GM19455 (cell line): ENCODE results near the gene MYLK4.
A peak's percentile ranks its signal among the peaks of the same experiment; 100 is the strongest.
"Not testable (repeated sequence)": the region's sequence is repeated elsewhere in the genome, so short reads cannot be mapped to it uniquely, and the experiment has no call there.

ENCODE experiments used
- ATAC-seq: cut with Tn5 transposase; IDR thresholded peaks from one replicate; pipeline ENCODE4 v1.9.1; 2021; ENCODE audit not compliant: unreplicated experiment

MYLK4 gene

DNA sequence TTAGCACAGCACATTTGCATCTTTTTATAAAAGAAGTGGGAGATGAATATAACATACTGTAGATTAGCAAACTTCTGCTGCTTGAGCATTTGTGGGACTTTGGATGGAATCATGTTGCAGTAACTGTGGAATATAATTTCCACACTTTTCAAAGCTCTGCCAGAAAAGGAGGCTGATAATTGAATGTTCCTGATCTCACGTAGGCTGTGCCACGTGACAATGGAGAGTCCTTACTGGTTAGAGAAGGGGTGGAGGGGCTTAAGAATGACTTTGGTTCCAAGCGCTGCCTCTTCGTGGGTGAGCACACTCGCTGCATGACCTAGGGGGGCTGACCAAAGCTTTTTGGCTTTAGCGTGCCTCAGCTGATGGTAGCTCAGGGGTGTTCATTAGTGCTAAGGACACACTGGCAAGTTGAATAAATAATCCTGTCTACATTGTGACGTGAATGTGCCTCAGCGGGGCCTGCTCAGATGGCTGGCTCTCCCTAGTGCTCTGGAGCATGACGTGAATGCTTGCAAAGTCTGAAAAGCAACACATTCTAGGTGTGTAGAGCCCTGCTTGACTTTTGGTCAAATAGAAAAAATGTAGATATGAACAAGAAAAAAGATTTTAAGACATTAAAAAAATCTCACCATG lies 29.5 kb upstream of the MYLK4 start:
- ATAC-seq = no peak

GRCh38 chr6:2777249-2777648 lies 26.5 kb upstream of the MYLK4 start:
- no peak for ATAC-seq

GRCh38 chr6:2775003-2775402 lies 24.3 kb upstream of the MYLK4 start:
- ATAC-seq = no peak

DNA sequence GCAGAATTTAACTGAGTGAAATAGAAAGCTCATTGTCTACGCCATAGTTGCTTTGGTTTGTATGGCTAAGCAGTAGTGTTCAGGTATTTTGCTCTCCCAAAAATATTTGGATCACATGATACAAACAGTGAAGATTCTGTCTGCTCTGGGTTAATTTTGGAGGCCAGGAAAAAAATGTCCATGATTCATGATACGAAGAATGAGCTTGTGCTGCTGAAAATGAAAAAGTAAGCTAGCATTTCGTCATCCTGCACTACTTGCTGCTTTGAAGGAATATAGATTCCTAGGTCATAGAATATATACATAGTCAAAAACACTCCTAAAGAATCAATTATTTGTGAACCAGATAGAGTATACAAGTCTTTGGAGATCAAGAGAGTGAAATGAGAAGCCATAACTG lies 22.7 kb upstream of the MYLK4 start:
- no peak for ATAC-seq

DNA sequence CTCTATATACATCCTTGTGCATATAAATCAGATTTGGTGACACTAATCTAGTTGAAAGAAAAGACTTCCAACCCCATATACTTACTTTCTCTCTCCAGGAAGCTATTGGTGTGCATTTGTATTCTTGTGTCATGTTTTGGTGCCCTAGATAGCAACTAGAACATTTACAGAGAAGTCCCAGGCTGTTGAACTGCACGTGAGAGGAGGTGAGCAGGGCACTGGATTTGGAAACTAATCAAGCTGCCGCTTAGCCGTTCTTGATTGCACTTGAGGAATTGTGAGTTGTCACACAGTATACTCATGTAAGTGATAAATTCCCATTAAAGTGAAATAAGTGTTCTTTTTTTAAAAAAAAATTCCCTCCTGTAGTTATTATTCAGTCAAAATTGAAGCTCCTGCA lies 22.1 kb upstream of the MYLK4 start:
- no peak for ATAC-seq

- ATAC-seq = no peak
Measured at GRCh38 chr6:2771079-2771478, 20.4 kb upstream of the MYLK4 start.

DNA sequence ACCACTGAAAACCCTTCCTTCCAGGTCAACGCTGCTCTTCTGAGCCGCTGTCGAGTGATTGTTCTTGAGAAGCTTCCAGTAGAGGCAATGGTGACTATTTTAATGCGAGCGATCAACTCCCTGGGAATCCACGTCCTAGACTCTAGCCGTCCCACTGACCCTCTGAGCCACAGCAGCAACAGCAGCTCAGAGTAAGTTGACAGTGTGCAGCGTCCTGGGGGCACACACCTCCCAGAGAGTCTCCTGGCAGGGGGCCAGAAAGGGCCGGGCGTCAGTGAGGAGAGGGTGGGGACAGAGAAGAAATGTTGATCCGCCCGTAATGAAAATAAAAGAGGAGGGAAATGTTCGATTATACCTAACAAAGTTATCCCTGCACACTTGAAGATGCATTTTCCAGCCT lies 19.4 kb upstream of the MYLK4 start:
- no peak for ATAC-seq

- no peak for ATAC-seq
Measured at GRCh38 chr6:2768696-2769095, 18.0 kb upstream of the MYLK4 start.

- ATAC-seq = no peak
Measured at GRCh38 chr6:2767657-2768524, 17.2 kb upstream of the MYLK4 start.

DNA sequence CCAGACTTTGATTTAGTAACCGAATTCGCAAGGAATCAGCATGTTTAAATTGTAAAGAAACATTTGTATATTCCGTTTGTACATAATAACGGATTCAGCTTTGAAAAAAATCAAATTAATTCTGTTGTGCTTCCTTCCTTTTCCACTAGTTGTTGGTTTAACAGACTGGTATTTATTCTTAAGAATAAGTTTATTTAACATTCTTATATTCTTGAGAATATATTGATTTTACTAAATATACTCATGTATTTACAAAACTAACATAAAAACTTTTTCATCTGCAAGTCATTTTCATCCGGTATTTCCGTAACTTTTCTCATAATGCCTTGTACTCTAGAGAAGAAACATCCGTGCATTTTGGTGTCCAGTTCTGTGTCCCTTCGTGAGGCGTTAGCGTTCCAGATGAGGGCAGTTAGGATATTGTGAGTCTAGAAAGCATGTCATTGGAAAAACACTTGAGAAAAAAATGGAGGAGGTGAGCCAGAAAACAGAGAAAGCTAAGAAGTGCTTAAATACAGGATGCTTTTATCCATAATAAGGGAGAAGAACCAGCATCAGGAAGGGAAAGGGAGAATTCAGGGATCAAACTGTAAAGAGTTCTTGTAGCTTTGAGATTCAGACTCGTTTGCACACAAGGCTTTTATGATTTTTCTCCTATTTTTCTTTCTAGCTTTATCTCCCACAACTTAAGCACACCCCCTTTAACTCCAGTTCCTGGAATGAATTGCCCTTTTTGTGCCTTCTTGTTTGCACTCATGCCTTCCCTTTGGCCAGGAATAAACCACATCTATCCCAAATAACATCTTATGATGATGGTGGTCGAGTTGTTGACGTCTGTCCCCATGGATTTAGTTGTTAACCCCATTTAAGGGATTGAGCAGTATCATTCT lies 16.3 kb upstream of the MYLK4 start:
- ATAC-seq = no peak

DNA sequence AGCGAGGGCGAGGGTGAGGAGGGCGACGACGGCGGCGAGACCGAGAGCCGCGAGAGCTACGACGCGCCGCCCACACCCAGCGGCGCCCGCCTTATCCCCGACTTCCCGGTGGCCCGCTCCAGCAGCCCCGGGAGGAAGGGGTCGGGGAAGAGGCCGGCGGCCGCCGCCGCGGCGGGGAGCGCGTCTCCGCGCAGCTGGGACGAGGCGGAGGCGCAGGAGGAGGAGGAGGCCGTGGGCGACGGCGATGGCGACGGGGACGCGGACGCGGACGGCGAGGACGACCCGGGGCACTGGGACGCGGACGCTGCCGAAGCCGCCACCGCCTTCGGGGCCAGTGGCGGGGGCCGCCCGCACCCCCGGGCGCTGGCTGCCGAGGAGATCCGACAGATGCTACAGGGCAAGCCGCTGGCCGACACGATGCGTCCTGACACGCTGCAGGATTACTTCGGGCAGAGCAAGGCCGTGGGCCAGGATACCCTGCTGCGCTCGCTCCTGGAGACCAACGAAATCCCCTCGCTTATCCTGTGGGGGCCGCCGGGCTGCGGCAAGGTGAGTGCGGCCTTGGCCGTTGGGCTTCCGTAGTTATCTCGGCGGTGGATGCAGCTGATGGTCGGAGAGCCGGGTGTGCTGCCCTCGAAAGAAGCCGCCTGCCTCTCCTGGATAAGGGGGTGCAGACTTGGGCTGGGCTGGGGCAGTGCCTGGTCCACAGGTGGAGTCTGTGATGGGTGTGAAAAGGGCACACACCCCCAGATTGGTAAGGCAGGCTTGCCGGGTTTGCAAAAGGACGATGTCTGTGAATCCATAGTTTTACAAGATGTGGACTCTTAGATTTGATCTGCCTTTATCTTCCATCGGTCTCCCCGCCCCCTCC lies 15.4 kb upstream of the MYLK4 start:
- ATAC-seq = peak; percentile 37

DNA sequence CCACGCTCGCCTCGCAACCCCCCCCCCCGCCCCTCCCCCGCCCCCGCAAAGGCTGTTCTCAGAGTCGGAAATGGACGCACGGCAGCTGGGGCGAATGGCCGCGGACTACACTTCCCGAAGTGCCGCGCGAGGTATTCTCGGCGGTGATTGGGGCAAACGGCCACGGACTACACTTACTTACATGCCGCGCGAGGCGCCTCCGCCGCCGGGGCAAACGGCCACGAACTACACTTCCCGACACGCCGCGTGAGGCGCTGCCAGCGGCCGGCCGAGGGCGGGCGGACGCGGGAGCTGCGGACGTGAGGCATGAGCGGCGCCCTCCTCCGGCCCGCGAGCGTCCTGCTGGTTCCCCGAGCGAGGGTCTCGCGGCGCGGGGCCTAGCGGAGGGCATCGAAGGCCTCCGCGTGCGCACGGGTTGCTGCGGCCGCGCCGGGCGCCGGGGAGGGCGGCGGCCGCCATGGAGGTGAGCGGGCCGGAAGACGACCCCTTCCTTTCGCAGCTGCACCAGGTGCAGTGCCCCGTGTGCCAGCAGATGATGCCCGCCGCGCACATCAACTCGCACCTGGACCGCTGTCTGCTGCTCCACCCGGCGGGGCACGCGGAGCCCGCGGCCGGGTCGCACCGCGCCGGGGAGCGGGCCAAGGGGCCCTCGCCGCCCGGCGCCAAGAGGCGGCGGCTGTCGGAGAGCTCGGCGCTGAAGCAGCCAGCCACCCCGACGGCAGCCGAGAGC lies 14.6 kb upstream of the MYLK4 start, which contains the start of gene WRNIP1:
WRNIP1 (plus strand) TSS at position 228 of the 730 bp plus-strand sequence; CDS start at position 458, 230 bp downstream.
- peak; percentile 88 for ATAC-seq

GRCh38 chr6:2764610-2765165 lies 14.0 kb upstream of the MYLK4 start:
- ATAC-seq = peak; percentile 53

- no peak for ATAC-seq
Measured at GRCh38 chr6:2763876-2764540, 13.3 kb upstream of the MYLK4 start.

GRCh38 chr6:2763345-2763841 lies 12.7 kb upstream of the MYLK4 start:
- ATAC-seq = no peak

DNA sequence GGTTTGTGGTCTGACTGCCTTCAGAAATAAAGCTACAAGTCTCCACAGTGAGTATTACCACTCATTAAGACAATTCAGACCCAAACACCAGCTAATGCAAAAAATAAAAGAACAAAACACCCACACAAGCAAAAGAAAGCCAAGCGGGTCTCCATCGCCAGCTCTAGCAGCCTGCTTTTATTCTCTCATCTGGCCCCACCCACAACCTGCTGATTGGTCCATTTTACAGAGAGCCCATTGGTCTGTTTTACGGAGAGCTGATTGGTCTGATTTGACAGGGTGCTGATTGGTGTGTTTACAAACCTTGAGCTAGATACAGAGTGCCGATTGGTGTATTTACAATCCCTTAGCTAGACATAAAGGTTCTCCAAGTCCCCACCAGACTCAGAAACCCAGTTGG lies 12.1 kb upstream of the MYLK4 start:
- ATAC-seq = not testable (repeated sequence)

DNA sequence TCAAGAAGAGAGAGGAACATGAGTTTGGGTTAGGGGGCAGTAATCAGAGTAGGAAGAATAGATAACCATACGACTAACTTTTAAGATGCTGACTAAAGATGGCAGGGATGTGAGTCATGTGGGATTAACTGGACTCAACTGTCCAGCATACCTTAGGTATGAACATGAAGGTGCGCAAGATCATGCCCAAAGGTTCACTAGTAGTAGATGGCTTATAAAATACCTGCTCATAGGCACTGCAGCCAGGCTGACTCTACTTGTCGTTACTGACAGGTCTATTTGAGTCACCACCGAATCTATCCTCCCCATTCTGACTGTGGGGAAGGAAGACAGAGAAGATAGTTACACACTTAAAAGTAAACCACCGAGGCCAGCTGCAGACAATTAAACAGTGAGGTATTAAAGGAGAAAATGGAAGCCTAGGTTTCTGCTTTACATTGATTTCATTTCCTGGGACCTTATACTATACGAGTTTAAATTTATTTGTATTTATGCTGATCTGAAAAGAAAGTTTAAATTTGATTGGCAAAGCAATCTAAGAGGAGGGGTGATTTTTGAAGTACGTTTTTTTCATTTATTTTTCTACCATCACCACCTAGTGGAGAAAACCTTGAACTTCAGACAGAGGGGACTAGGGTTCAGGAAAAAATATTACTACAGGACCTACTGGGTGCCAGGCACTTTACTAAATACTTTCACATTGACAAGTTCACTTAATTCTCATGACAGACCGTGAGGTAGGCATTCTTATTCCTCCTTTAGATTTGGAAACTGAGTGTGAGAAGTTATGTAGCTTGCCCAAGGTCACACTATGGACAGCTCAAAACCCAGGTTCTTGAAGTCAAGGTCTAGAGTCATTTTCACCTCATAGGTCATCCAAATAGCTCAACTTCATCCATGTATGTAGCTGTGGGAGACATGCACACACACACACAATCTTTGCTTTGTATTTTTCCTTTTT lies 10.4 kb upstream of the MYLK4 start:
- ATAC-seq = no peak

DNA sequence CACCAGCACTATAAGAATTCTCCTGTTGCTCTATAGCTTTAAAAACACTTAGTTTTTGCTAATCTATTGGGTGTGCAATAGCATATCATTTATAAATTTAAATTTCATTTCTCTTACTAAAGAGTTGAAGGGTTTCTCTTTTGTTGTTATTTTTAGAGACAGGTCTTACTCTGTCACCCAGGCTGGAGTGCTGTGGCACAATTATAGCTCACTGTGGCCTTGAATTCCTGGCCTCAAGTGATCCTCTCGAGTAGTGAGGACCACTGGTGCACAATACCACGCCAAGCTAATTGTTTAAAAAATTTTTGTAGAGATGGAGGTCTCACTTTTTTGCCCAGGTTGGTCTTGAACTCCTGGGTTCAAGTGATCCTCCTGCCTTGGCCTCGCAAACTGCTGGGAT lies 8.3 kb upstream of the MYLK4 start:
- no peak for ATAC-seq
